Naive B cell (primary cell): ENCODE data around the gene YJU2. TPM values are rescaled to one million over a fixed set of nuclear protein-coding genes. Genes with fewer than 3 reads are reported as not detected.
A peak's percentile ranks its signal among the peaks of the same experiment; 100 is the strongest.
"Not testable (repeated sequence)": the region's sequence is repeated elsewhere in the genome, so short reads cannot be mapped to it uniquely, and the experiment has no call there.

Source experiments
- ATAC-seq, 2 donors: fragments of 150-1000 bp; cut with Tn5 transposase; 2 replicates each; pipeline ENCODE4 v1.10.0; 2021; ENCODE audit warnings: low read depth in 2 of 2, mild to moderate bottlenecking in 2 of 2, moderate library complexity in 2 of 2
- DNase-seq: peaks from one replicate; pipeline ENCODE4 v3.0.0; 2022
- H3K27ac Mint-ChIP-seq, 6 donors: one replicate each; pipeline ENCODE4 v1.8.0; 2020 to 2022; ENCODE audit warnings: mild to moderate bottlenecking in 6 of 6, mixed read lengths in 6 of 6, moderate library complexity in 5 of 6, inconsistent platforms in 2 of 6
- H3K27me3 Mint-ChIP-seq, 3 donors: one replicate each; pipeline ENCODE4 v1.8.0; 2021 to 2022; ENCODE audit warnings: mixed read lengths in 3 of 3, mild to moderate bottlenecking in 1 of 3
- H3K36me3 Mint-ChIP-seq, 2 donors: one replicate each; pipeline ENCODE4 v1.8.0; 2020 to 2022; ENCODE audit warnings: mixed read lengths in 2 of 2, inconsistent platforms in 1 of 2, mild to moderate bottlenecking in 1 of 2
- H3K4me1 Mint-ChIP-seq, 3 donors: one replicate each; pipeline ENCODE4 v1.8.0; 2020 to 2022; ENCODE audit warnings: mixed read lengths in 3 of 3, inconsistent platforms in 1 of 3, mild to moderate bottlenecking in 1 of 3, moderate library complexity in 1 of 3
- H3K4me3 Mint-ChIP-seq, 8 donors: one replicate each; pipeline ENCODE4 v1.8.0; 2020 to 2022; ENCODE audit warnings: mild to moderate bottlenecking in 8 of 8, mixed read lengths in 8 of 8, moderate library complexity in 8 of 8, inconsistent platforms in 2 of 8
- H3K9me3 Mint-ChIP-seq, 7 donors: one replicate each; pipeline ENCODE4 v1.8.0; 2020 to 2022; ENCODE audit warnings: mixed read lengths in 7 of 7, mild to moderate bottlenecking in 5 of 7, inconsistent platforms in 2 of 7, moderate library complexity in 1 of 7
- polyA plus RNA-seq, 6 donors: library from polyadenylated mRNA; unstranded; fragments of 300-500 nt; fragmentation: Illumina TruSeq; gene quantifications; one replicate each; pipeline ENCODE4 v1.2.3, GENCODE V29; 2021; ENCODE audit warnings: low read depth in 6 of 6

Gene YJU2
- polyA plus RNA-seq, 6 donors from 2014 or later = 25.0 to 42.8 (median 30.7) TPM

DNA sequence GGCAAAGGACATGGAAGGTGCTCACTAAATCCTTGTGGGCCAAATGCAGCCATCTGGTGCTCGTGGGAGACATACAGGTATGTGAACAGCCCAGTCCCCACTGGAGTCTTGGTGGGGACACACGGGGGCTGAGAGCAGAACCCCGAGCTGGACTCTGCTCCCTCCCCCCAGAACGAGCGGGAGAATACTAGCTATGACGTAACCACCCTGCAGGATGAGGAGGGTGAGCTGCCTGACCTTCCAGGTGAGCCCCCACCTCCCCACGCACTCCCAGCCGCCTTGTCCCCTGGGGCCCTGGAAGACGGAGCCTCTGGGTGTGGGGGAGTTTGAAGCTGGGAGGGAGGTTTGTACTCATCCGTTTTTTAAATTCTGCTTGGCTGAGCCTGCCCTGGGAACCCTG lies 31.1 kb upstream of the YJU2 start:
- Mint-ChIP-seq H3K36me3 (no peaks in the 10 kb centered on the region), H3K9me3 (no peaks in the 10 kb centered on the region), H3K27ac (no peak overlapping the region), H3K4me1 (no peaks in the 10 kb centered on the region), H3K4me3 (no peak overlapping the region), H3K27me3 (peaks cover 0 to 6% (median 4%) of the 10 kb centered on the region in 3 donors)
- DNase-seq (no peak), ATAC-seq (no peak)

GRCh38 chr19:4216846-4217245 lies 30.0 kb upstream of the YJU2 start:
- Mint-ChIP-seq H3K4me1 (no peaks in the 10 kb centered on the region), H3K9me3 (no peaks in the 10 kb centered on the region), H3K4me3 (peak overlapping the region in 1 of 8 donors; percentile 78), H3K27me3 (peaks cover 0 to 6% (median 4%) of the 10 kb centered on the region in 3 donors), H3K36me3 (no peaks in the 10 kb centered on the region), H3K27ac (no peak overlapping the region)
- DNase-seq = no peak
- no peak for ATAC-seq

DNA sequence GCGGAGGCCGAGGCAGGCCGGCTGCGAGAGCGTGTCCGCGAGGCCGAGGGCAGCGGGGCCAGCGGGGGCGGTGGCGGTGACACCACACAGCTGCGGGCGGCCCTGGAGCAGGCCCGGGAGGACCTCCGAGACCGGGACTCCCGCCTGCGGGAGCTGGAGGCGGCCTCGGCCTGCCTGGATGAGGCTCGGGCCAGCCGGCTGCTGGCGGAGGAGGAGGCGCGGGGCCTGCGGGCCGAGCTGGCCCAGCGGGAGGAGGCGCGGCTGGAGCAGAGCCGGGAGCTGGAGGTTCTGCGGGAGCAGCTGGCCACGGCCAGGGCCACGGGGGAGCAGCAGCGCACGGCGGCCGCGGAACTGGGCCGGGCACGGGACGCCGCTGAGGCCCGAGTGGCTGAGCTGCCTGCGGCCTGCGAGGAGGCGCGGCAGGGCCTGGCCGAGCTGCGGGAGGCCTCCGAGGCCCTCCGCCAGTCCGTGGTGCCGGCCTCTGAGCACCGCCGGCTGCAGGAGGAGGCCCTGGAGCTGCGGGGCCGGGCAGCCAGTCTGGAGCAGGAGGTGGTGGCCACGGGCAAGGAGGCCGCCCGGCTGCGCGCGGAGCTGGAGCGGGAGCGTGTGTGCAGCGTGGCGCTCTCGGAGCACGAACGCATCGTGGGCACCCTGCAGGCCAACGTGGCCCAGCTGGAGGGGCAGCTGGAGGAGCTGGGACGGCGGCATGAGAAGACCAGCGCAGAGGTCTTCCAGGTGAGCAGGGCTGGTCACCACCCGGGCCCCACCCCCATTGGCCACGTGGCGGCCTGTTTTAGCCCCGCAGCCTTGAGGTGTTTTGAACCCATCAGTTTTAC lies 29.2 kb upstream of the YJU2 start:
- H3K27me3 Mint-ChIP-seq = no peaks in the 10 kb centered on the region
- no peak for ATAC-seq

DNA sequence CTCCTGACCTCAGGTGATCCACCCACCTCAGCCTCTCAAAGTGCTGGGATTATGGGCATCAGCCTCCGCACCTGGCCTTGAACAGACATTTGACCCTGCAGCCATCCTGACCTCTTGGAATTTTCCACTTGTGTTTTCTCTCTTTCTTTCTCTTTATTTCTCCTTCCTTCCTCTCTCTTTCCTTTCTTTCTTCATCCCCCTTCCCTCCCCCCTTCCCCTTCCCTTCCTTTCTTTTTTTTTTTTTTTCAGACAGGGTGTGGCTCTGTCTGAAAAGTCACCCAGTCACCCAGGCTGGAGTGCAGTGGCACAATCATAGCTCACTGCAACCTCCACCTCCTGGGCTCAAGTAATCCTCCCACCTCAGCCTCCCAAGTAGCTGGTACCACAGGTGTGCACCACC lies 28.4 kb upstream of the YJU2 start:
- not testable (repeated sequence) for H3K27me3 Mint-ChIP-seq, ATAC-seq, DNase-seq, H3K27ac Mint-ChIP-seq, H3K4me1 Mint-ChIP-seq, H3K9me3 Mint-ChIP-seq, H3K4me3 Mint-ChIP-seq, H3K36me3 Mint-ChIP-seq

More for the DNA sequence above, 29.2 kb upstream of the YJU2 start:
- H3K4me1 Mint-ChIP-seq = no peaks in the 10 kb centered on the region
- no peak for DNase-seq
- no peak overlapping the region for H3K27ac Mint-ChIP-seq
- no peaks in the 10 kb centered on the region for H3K9me3 Mint-ChIP-seq
- no peaks in the 10 kb centered on the region for H3K36me3 Mint-ChIP-seq
- no peak overlapping the region for H3K4me3 Mint-ChIP-seq

DNA sequence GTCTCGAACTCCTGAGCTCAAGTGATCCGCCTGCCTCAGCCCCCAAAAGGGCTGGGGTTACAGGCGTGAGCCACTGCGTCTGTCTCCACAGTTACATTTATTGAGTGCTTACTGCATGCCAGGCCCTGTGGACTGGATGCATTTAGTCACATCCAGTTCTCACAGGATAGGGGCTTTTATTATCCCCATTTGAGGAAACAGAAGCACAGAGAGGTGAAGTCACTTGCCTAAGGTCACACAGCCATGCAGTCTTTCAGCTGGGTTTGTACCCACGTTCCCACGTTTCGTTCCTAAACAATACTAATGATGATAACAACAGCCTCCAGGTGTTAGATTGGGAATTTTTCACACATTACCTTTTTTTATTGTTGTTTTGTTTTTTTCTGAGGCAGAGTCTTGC lies 26.7 kb upstream of the YJU2 start:
- H3K27ac Mint-ChIP-seq = no peak overlapping the region
- H3K9me3 Mint-ChIP-seq = no peaks in the 10 kb centered on the region
- H3K36me3 Mint-ChIP-seq = no peaks in the 10 kb centered on the region
- H3K4me1 Mint-ChIP-seq = no peaks in the 10 kb centered on the region
- DNase-seq (no peak), ATAC-seq (no peak)
- no peak overlapping the region for H3K4me3 Mint-ChIP-seq
- no peaks in the 10 kb centered on the region for H3K27me3 Mint-ChIP-seq

GRCh38 chr19:4224470-4224869 lies 22.4 kb upstream of the YJU2 start:
- no peak for ATAC-seq
- Mint-ChIP-seq H3K4me3 (no peak overlapping the region), H3K9me3 (no peaks in the 10 kb centered on the region), H3K4me1 (no peaks in the 10 kb centered on the region), H3K27ac (peak overlapping the region in 1 of 6 donors; percentile 56), H3K27me3 (peaks cover 0 to 6% (median 0%) of the 10 kb centered on the region in 3 donors), H3K36me3 (no peaks in the 10 kb centered on the region)
- no peak for DNase-seq

GRCh38 chr19:4225885-4226284 lies 21.0 kb upstream of the YJU2 start:
- Mint-ChIP-seq H3K9me3 (no peaks in the 10 kb centered on the region), H3K27ac (peak overlapping the region in 1 of 6 donors; percentile 78), H3K4me1 (no peaks in the 10 kb centered on the region), H3K27me3 (peaks cover 0 to 6% (median 0%) of the 10 kb centered on the region in 3 donors), H3K36me3 (no peaks in the 10 kb centered on the region), H3K4me3 (no peak overlapping the region)
- no peak for DNase-seq
- no peak for ATAC-seq

GRCh38 chr19:4227771-4228170 lies 19.1 kb upstream of the YJU2 start:
- H3K27ac Mint-ChIP-seq = no peak overlapping the region
- H3K36me3 Mint-ChIP-seq = no peaks in the 10 kb centered on the region
- H3K27me3 Mint-ChIP-seq = peaks cover 0 to 6% (median 0%) of the 10 kb centered on the region in 3 donors
- H3K9me3 Mint-ChIP-seq = no peaks in the 10 kb centered on the region
- ATAC-seq (no peak), DNase-seq (no peak)
- no peaks in the 10 kb centered on the region for H3K4me1 Mint-ChIP-seq
- H3K4me3 Mint-ChIP-seq = no peak overlapping the region

DNA sequence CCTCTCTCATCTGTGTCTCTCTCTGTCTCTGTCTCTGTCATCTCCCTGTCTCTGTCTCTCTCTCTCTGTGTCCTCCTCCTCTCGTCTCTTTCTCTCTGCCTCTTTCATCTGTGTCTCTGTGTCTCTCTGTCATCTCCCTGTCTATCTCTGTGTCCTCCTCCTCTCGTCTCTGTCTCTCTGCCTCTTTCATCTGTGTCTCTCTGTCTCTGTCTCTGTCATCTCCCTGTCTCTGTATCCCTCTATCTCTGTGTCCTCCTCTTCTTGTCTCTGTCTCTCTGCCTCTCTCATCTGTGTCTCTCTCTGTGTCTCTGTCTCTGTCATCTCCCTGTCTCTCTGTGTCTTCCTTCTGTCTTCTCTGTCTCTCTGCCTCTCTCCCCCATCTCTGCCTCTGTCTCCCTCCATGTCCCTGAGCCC lies 18.1 kb upstream of the YJU2 start:
- H3K27me3 Mint-ChIP-seq = peaks cover 0 to 6% (median 0%) of the 10 kb centered on the region in 3 donors
- ATAC-seq = no peak
- peaks cover 2 to 6% (median 5%) of the 10 kb centered on the region in 3 donors for H3K4me1 Mint-ChIP-seq

GRCh38 chr19:4229179-4229931 lies 17.5 kb upstream of the YJU2 start, which contains the start of gene EBI3:
Gene EBI3, plus strand, starts transcription at chr19:4229523. Its CDS starts 28 bp downstream, at chr19:4229551.
- peaks cover 0 to 6% (median 0%) of the 10 kb centered on the region in 3 donors for H3K27me3 Mint-ChIP-seq
- peaks cover 2 to 6% (median 5%) of the 10 kb centered on the region in 3 donors for H3K4me1 Mint-ChIP-seq
- no peaks in the 10 kb centered on the region for H3K9me3 Mint-ChIP-seq
- no peaks in the 10 kb centered on the region for H3K36me3 Mint-ChIP-seq
- ATAC-seq (peak; percentile 86 to 88), DNase-seq (peak; percentile 39)
- H3K27ac Mint-ChIP-seq = peak within 1 kb of the TSS in 4 of 6 donors; percentile 44 to 70 (median 62)
- peak within 1 kb of the TSS in 4 of 8 donors; percentile 60 to 70 (median 66) for H3K4me3 Mint-ChIP-seq

More for the DNA sequence above, 18.1 kb upstream of the YJU2 start:
- Mint-ChIP-seq H3K4me3 (no peak overlapping the region), H3K9me3 (no peaks in the 10 kb centered on the region), H3K27ac (no peak overlapping the region), H3K36me3 (no peaks in the 10 kb centered on the region)
- DNase-seq = no peak

DNA sequence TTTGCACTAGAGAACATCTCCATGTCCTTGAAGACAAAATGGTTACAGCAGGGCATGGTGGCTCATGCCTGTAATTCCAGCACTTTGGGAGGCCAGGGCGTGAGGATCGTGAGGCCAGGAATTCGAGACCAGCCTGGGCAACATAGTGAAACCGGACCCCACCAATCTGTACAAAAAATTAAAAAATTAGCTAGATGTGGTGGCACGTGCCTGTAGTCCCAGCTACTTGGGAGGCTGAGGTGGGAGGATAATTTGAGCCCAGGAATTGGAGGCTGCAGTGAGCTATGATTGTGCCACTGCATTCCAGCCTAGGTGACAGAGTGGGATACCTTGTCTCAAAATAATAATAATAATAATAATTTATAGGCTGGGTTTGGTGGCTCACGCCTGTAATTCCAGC lies 16.6 kb upstream of the YJU2 start:
- not testable (repeated sequence) for H3K27ac Mint-ChIP-seq, H3K4me1 Mint-ChIP-seq, H3K36me3 Mint-ChIP-seq, H3K9me3 Mint-ChIP-seq, ATAC-seq, DNase-seq, H3K27me3 Mint-ChIP-seq
- H3K4me3 Mint-ChIP-seq = peak overlapping the region in 1 of 8 donors; percentile 66

DNA sequence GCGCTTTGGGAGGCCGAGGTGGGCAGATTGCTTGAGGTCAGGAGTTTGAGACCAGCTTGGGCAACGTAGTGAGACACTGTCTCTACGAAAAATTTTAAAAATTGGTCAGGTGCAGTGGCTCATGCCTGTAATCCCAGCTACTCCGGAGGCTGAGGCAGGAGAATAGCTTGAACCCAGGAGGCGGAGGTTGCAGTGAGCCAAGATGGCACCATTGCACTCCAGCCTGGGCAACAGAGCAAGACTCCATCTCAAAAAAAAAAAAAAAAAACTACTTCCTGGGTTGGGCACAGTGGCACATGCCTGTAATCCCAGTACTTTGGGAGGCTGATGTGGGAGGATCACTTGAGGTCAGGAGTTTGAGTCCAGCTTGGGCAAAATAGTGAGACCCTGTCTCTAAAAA lies 15.4 kb upstream of the YJU2 start:
- Mint-ChIP-seq H3K4me3 (peak overlapping the region in 1 of 8 donors; percentile 47), H3K27ac (peak overlapping the region in 1 of 6 donors; percentile 56)
- H3K27me3 Mint-ChIP-seq, DNase-seq, H3K36me3 Mint-ChIP-seq, ATAC-seq, H3K4me1 Mint-ChIP-seq, H3K9me3 Mint-ChIP-seq: not testable (repeated sequence)

DNA sequence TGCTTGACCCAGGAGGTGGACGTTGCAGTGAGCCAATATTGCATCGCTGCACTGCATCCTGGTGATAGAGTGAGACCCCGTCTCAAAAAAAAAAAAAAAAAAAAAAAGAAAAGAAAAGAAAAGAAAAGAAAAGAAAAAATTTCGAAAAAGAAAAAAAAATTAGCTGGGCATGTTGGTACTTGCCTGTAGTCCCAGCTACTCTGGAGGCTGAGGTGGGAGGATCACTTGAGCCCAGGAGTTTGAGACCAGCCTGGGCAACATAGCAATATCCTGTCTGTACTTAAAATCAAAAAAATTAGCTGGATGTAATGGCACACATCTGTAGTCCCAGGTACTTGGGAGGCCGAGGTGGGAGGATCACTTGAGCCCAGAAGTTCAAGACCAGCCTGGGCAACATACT lies 14.7 kb upstream of the YJU2 start:
- DNase-seq, H3K4me1 Mint-ChIP-seq, H3K27me3 Mint-ChIP-seq, H3K36me3 Mint-ChIP-seq, H3K27ac Mint-ChIP-seq, ATAC-seq, H3K4me3 Mint-ChIP-seq, H3K9me3 Mint-ChIP-seq: not testable (repeated sequence)
